Activated CD4-positive, alpha-beta T cell treated with anti-CD3 and anti-CD28 coated beads for 1 hour (primary cell): ENCODE measurements around the gene ATAD2B.

ENCODE experiments used
- DNase-seq: peaks from one replicate; pipeline ENCODE4 v3.0.0-alpha.2; 2020

ATAD2B gene

GRCh38 chr2:23905155-23905554 is 21.8 kb downstream of the ATAD2B start:
- no peak for DNase-seq

- DNase-seq, result no peak
Observed at GRCh38 chr2:23904692-23905091, 22.2 kb downstream of the ATAD2B start.

GRCh38 chr2:23904215-23904614 is 22.7 kb downstream of the ATAD2B start:
- DNase-seq, result no peak

- DNase-seq, result no peak
Observed at GRCh38 chr2:23903034-23903433, 23.9 kb downstream of the ATAD2B start.

- no peak for DNase-seq
Observed at GRCh38 chr2:23901966-23902846, 24.7 kb downstream of the ATAD2B start.

- no peak for DNase-seq
Observed at GRCh38 chr2:23900541-23901322, 26.2 kb downstream of the ATAD2B start.

GRCh38 chr2:23900133-23900532 is 26.8 kb downstream of the ATAD2B start:
- DNase-seq, result no peak

GRCh38 chr2:23871206-23871605 is 55.7 kb downstream of the ATAD2B start:
- DNase-seq, result no peak

GRCh38 chr2:23867449-23867848 is 59.5 kb downstream of the ATAD2B start:
- DNase-seq, result no peak

- no peak for DNase-seq
Observed at GRCh38 chr2:23862716-23863426, 64.1 kb downstream of the ATAD2B start.

GRCh38 chr2:23861952-23862351 is 65.0 kb downstream of the ATAD2B start:
- DNase-seq, result no peak

- no peak for DNase-seq
Observed at GRCh38 chr2:23859983-23860382, 66.9 kb downstream of the ATAD2B start.

- DNase-seq, result no peak
Observed at GRCh38 chr2:23859234-23859633, 67.7 kb downstream of the ATAD2B start.

GRCh38 chr2:23850564-23851256 is 76.2 kb downstream of the ATAD2B start:
- DNase-seq, result no peak

- no peak for DNase-seq
Observed at GRCh38 chr2:23844905-23845304, 82.0 kb downstream of the ATAD2B start.

GRCh38 chr2:23843051-23843976 is 83.6 kb downstream of the ATAD2B start:
- DNase-seq, result no peak

- no peak for DNase-seq
Observed at GRCh38 chr2:23839919-23840578, 86.9 kb downstream of the ATAD2B start.

- no peak for DNase-seq
Observed at GRCh38 chr2:23838996-23839395, 87.9 kb downstream of the ATAD2B start.

GRCh38 chr2:23838581-23838980 is 88.3 kb downstream of the ATAD2B start:
- no peak for DNase-seq

- DNase-seq, result no peak
Observed at GRCh38 chr2:23837871-23838270, 89.1 kb downstream of the ATAD2B start.

- no peak for DNase-seq
Observed at GRCh38 chr2:23836971-23837565, 89.9 kb downstream of the ATAD2B start.
